NAMALWA (cell line): ENCODE measurements around the gene HHIP.
A peak's percentile ranks its signal among the peaks of the same experiment; 100 is the strongest.

Experiments used
- DNase-seq: peaks from one replicate; pipeline ENCODE4 v3.0.0-alpha.2; 2015; ENCODE audit warnings: low spot score

The HHIP gene

DNA sequence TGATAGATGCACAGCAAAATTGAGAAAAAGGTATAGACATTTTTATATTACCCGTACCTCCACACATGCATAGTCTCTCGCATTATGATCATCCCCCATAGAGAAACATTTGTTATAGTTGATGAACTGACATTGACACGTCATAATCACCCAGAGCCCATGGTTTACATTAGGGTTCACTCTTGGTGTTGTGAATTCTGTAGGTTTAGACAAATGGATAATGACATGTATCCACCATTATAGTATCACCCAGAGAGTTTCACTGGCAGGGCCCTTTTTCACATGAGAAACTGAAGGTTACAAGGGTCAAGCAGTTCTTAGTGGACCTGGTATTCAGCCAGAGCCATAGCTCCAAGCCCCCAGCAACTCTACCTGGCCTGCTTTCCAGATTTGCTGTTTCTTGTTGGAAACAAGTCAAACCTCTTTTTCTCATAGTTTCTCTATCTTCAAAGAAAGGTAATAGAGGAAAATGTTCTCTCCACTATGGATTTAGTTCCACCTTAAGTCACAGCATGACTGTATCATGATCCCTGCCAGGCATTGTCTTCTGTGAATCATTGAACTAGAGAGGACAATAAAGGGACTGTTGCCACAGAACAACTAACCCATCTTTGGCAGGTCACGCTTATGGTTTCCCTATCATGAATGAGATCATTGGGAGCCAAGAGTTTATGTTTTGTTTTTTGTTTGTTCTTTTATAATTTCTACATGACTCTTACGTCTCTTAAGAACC lies 64.0 kb downstream of the HHIP start:
- DNase-seq: no peak

DNA sequence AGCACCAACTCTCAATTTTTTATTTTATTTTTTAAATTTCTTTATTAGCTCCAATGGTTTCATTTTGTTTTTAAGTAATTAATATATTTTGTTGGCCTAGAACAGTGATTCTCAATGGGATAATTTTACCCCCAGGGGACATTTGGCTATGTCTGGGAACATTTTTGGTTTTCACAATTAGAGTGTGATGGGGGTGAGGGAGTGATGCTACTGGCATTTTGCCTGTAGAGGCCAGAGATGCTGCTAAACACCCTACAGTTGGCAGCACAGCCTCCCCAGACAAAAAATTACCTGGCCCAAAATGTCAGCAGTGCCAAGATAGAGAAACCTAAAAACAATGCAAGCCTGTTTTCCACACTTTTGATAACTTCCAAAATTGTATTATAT lies 64.6 kb downstream of the HHIP start:
- no peak for DNase-seq

GRCh38 chr4:144711700-144712456 lies 65.9 kb downstream of the HHIP start:
- no peak for DNase-seq

GRCh38 chr4:144712775-144713174 lies 66.8 kb downstream of the HHIP start:
- no peak for DNase-seq

GRCh38 chr4:144714166-144714565 lies 68.2 kb downstream of the HHIP start:
- DNase-seq: no peak

DNA sequence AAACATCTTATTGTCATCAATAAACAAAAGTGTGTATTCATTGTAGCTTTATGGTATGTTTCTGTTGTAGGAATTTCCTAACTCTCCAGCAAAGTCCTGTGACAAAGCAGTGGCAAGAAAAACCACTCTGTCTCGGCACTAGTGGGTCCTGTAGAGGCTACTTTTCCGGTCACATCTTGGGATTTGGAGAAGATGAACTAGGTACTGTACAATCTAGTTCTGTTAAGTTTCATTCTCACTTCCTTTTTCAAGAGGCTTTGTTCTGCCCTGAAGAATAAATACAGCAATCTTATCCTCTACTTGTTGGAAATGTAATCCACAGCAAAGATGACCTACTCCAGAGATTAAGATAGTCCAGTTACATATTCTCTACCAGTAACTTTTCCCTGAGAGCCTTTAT lies 69.3 kb downstream of the HHIP start:
- no peak for DNase-seq

DNA sequence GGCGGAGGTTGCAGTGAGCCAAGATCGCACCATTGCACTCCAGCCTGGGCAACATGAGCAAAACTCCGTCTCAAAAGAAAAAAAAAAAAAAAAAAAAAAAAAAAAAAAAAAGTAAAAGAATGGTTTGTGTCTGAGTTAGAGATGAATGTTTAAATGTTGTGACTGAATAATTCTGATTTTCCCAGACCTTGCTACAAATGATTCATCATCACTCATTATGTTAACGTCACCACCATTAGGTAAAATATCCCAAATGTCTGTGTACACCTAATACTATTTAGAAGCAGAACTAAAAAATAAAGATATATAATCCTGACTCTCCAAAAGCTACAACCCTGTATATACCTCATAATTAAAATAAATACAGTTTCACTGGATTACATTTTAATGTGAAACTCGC lies 70.8 kb downstream of the HHIP start:
- no peak for DNase-seq

GRCh38 chr4:144718958-144719512 lies 73.1 kb downstream of the HHIP start:
- no peak for DNase-seq

DNA sequence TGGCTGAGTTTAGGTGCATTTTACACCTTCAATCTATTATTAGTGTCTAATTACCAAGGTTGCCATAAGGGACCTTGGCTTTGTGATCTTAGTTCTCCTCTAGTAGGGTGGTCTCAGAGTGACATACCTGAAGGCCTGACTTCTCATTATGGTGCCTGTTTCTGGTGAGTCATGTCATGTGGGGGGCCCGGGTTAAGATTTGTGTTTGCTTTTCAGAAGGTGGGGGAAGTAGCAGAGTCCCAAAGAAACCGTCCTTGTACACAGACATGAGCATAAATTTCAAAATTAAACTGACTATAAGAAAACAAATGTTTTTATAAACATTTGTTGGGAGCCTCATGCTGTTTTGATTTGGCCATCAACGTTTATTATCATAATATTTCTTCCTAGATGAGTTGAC lies 74.5 kb downstream of the HHIP start:
- DNase-seq: no peak

DNA sequence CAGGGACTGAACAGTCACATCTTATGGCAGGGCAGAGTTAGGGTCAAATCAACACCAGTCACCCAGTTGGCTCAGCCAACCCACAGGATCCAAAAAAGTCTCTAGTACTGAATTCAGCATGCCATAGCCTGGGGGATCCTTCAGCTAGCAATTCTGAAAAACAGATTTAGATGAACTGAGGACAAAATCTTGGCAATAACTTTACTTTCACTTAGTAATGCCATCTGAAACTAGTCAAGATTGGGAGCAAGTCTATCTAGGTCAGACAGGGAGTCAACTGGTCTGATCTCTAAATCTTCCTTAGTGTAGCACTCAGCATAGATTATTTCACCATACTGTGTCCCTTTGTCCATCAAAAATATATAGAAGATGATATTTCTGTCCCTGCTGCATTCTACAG lies 76.0 kb downstream of the HHIP start:
- no peak for DNase-seq

DNA sequence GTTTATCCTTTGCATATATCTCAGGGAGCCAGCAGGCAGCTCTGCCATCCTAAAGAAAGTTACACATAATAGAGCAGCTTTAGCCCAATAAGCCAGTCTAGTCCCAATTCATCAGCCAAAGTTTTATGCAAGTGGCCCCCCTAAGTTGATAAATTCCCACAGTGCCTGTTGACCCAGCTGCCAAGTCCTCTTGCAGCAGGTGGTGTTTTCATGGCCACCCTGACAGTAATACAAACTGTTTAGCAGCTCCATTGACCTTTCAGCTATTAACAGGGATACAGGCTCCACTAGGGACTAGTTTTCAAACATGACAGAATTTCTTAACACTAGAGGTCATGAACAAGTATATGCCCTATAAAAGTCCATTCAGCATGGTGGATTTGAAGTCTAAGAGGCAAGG lies 77.5 kb downstream of the HHIP start:
- no peak for DNase-seq

DNA sequence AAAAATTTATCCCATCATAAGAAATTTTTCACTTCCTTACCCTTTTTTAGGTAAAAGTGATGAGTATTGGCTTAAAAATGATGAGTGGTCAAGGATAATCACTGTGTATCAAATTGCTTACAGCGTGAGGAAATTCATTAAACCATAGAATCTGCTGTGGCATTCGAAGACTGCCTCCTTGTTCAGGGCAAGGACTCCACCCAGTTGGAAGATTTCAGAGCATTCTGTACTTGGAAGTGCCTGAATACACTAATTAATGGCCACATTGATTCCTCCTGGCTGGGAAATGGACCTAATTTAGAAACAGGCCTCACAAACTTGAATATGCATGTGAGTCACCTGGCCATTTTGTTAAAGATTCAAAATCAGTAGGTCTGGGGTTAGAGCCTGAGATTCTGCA lies 83.2 kb downstream of the HHIP start:
- no peak for DNase-seq

- DNase-seq: no peak
Observed at GRCh38 chr4:144732584-144733428, 86.8 kb downstream of the HHIP start.

- DNase-seq: no peak
Observed at GRCh38 chr4:144733566-144733965, 87.6 kb downstream of the HHIP start.

DNA sequence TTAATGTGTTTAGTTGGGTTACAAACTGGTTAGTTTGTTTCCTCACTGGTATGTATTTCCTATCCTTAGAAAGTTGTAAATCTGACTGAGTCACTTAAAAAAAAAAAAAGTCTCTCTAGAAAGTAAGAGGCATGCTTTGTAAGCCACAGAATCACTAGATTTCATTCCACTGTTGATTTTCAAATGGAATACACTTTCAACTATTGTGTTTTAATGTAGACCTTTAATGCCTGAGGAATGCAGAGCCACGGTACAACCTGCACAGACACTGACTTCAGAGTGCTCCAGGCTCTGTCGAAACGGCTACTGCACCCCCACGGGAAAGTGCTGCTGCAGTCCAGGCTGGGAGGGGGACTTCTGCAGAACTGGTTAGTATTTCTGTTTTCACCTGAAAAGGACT lies 88.6 kb downstream of the HHIP start:
- no peak for DNase-seq

DNA sequence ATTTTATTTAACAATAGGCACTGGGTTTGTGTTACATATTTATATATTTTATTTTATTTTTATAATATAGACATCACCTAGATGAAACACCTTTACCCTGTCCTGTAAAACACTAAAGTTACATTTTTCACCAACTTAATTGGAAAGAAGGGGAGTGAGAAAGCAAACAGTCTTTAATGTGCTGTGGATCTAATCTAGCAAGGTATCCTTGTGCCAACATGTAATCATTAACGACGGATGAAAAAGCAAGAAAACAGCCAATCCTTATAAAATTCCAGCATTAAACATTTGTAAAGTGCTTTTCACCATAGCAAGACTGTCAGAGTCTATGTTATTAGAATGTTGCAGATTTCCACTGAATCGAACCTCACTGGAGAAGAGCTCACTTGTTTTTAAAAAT lies 92.7 kb downstream of the HHIP start:
- no peak for DNase-seq

GRCh38 chr4:144739511-144740033 lies 93.6 kb downstream of the HHIP start:
- DNase-seq: no peak

GRCh38 chr4:144740316-144740715 lies 94.4 kb downstream of the HHIP start:
- no peak for DNase-seq

GRCh38 chr4:144748814-144749555 lies 103.0 kb downstream of the HHIP start:
- no peak for DNase-seq

- no peak for DNase-seq
Observed at GRCh38 chr4:144750348-144750747, 104.4 kb downstream of the HHIP start.

DNA sequence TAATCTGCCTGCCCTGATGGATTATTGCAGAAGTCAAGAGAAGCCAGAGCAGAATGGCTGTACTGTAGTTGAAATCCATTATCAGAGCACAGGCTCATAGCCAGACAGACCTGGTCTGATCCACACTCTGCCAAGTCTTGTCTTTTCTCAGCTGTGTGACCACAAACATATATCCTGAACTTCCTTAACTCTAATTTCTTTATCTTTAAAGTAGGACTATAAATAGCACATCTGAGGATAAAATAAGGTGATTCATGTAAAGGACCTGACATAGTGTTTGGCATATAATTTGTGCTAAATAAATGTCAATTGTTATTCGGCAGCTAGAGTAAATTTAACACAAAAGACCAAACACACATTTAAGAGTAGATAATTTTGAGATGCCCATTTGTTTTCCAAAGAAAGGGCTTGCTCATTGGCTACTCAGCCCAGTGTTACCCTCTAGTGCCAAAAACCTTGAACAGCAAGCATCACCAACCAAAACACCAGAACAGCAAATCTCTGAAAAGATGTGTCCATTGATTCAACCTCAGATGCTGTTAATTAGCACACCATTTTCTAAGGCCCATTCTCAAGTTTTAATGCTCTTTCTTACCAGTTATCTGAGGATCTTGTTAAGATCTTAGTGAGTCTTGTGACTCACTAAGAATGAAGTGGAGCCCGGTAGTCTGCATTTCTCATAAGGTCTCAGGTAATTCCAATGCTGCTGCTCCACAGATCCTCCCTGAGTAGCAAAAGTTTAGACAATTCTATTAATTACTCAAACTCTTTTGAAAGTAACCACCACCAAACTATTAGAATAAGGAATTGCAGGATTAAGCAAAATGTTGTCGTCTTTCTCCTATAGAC lies 108.8 kb downstream of the HHIP start:
- peak; percentile 17 for DNase-seq
